ENCODE data around the gene NPTX1.

The NPTX1 gene

DNA sequence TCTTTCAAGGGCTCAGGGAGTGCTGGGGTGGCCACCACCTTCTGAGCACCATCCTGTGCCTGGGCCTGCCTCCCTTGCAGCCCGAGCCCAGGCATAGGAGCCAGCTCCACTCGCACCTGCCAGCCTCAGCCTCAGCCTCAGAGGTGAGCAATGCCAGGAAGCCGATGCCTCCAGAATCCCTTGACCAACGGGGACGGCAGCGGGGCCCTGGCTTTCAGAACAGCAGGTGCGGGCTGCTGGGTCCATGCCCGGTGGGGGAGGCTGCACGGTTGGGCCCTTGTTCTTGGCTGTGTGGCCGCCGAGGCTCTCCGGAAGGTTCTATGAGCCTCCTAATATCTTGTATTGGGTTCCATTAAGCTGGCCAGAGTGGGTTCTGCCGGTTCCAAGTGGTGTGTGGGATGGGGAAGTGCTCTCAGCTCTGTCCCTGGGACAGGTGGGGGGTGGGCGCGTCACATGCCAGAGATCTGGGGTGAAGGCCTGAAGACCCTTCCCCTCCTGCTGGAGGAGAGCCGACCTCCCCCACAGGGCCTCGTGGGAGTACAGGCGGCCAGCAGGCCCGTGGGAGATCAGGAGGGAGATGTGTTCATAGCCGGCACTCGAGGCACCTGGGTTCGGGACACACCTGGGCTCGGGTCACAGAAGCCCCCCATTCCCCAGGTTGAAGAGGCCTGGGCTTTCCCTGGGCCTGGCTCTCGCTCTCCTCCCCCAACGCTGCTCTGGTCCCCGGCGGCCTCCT is 27.0 kb downstream of the NPTX1 start:
- DNase-seq, result no peak
- Histone ChIP-seq H3K36me3 (no peaks in the 10 kb centered on the region), H3K27me3 (no peaks in the 10 kb centered on the region), H3K4me3 (no peak overlapping the region), H3K27ac (peak overlapping the region; percentile 38 to 60), H3K4me1 (peaks cover 1 to 23% (median 18%) of the 10 kb centered on the region in 4 donors), H3K9me3 (no peaks in the 10 kb centered on the region)
- TF ChIP-seq, protein P1, sequence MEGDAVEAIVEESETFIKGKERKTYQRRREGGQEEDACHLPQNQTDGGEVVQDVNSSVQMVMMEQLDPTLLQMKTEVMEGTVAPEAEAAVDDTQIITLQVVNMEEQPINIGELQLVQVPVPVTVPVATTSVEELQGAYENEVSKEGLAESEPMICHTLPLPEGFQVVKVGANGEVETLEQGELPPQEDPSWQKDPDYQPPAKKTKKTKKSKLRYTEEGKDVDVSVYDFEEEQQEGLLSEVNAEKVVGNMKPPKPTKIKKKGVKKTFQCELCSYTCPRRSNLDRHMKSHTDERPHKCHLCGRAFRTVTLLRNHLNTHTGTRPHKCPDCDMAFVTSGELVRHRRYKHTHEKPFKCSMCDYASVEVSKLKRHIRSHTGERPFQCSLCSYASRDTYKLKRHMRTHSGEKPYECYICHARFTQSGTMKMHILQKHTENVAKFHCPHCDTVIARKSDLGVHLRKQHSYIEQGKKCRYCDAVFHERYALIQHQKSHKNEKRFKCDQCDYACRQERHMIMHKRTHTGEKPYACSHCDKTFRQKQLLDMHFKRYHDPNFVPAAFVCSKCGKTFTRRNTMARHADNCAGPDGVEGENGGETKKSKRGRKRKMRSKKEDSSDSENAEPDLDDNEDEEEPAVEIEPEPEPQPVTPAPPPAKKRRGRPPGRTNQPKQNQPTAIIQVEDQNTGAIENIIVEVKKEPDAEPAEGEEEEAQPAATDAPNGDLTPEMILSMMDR (IDR thresholded peaks at IDR 0.05), result no peak
- intact Hi-C loops (cut with DNase I; ENCODE audit: low total_unique reads), result no loop called here

DNA sequence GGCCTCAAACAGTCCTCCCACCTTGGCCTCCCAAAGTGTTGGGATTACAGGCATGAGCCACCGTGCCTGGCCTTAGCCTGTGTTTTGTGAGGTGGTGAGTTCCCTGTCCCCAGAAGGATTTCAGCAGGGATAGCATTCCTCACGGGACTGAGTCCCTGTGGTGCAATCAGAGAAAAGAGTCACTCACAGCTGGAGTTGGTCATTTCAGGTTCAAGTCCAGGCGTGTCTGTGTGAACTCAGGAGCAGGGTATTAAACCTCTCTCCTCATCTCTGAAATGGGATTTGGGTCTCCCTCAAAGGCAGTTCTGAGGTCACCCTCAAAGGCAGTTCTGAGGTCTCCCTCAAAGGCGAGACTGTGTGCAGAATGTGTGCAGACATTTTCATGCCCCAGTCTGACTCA is 28.6 kb downstream of the NPTX1 start:
- Histone ChIP-seq H3K27ac (no peak overlapping the region), H3K27me3 (no peaks in the 10 kb centered on the region), H3K36me3 (no peaks in the 10 kb centered on the region), H3K9me3 (no peaks in the 10 kb centered on the region), H3K4me3 (no peak overlapping the region), H3K4me1 (peaks cover 0 to 16% (median 11%) of the 10 kb centered on the region in 4 donors)
- intact Hi-C loops (cut with DNase I; ENCODE audit: low total_unique reads), result no loop called here
- no peak for DNase-seq
- TF ChIP-seq, protein P1 (IDR thresholded peaks at IDR 0.05), result no peak

DNA sequence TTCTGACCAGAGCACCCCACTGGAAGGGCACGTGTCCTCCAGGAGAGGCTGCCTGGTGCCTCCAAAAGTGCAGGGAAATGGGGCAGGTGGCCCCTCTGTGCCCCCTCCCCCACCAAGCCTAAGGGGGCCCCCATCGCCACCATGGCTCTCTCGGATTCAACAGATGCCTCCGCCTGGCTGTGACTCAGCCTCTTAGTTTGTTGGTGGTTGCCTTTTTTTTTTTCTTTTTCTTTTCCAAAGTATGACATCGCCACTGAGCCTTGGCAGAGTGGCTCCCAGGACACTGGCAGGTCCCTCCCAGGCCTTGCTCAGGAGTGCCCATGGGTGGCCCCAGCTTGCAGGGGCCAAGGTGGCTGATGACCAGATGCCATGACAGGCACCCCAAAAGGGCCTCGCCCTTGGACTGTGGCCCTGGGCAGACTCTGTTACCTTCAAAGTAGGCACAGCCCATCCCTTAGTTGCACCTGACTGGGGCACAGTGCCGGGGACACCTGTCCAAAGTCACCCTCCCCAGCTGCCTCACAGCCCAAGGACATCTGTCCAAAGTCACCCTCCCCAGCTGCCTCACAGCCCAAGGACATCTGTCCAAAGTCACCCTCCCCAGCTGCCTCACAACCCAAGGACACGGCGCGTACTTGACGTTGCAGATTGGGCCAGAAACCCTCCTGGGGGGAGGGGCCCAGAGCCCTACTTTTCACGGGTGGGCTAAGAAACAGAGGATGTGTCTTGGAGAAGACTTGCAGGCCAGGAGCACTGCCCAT is 29.6 kb downstream of the NPTX1 start:
- Histone ChIP-seq H3K27ac (no peak overlapping the region), H3K36me3 (peaks cover 0 to 6% (median 0%) of the 10 kb centered on the region in 3 donors), H3K4me3 (no peak overlapping the region), H3K9me3 (no peaks in the 10 kb centered on the region), H3K27me3 (peaks cover 0 to under 1% of the 10 kb centered on the region in 2 donors), H3K4me1 (peaks cover 0 to 16% (median 11%) of the 10 kb centered on the region in 4 donors)
- TF ChIP-seq, protein P1 (IDR thresholded peaks at IDR 0.05), result no peak
- intact Hi-C loops (cut with DNase I; ENCODE audit: low total_unique reads), result no loop called here
- DNase-seq, result no peak

DNA sequence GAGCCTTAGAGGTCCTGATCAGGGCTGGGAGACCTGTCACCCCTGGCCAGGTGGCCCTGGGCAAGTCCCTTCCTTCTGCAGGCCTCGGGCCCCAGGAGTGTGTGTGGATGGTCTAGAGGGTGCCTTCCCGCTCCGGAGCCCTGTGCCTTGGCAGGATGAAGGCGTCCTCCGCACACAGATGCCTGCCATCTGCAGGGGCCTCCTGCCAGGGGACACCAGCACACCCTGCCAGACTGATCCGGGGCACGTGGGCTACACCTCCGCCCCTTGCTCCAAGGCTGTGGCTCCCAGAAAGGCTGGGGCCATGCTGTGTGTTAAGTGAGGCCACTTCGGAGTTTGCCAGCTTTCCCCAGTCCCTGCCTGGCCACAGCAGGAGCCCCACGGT is 30.7 kb downstream of the NPTX1 start:
- H3K36me3 ChIP-seq, result peaks cover 0 to 14% (median 0%) of the 10 kb centered on the region in 3 donors
- H3K27me3 ChIP-seq, result peaks cover 0 to 8% of the 10 kb centered on the region in 2 donors
- TF ChIP-seq, protein P1 (IDR thresholded peaks at IDR 0.05), result no peak
- H3K4me3 ChIP-seq, result no peak overlapping the region
- H3K9me3 ChIP-seq, result no peaks in the 10 kb centered on the region
- intact Hi-C loops (cut with DNase I; ENCODE audit: low total_unique reads), result no loop called here
- peaks cover 0 to 16% (median 11%) of the 10 kb centered on the region in 4 donors for H3K4me1 ChIP-seq
- H3K27ac ChIP-seq, result no peak overlapping the region
- DNase-seq, result no peak

DNA sequence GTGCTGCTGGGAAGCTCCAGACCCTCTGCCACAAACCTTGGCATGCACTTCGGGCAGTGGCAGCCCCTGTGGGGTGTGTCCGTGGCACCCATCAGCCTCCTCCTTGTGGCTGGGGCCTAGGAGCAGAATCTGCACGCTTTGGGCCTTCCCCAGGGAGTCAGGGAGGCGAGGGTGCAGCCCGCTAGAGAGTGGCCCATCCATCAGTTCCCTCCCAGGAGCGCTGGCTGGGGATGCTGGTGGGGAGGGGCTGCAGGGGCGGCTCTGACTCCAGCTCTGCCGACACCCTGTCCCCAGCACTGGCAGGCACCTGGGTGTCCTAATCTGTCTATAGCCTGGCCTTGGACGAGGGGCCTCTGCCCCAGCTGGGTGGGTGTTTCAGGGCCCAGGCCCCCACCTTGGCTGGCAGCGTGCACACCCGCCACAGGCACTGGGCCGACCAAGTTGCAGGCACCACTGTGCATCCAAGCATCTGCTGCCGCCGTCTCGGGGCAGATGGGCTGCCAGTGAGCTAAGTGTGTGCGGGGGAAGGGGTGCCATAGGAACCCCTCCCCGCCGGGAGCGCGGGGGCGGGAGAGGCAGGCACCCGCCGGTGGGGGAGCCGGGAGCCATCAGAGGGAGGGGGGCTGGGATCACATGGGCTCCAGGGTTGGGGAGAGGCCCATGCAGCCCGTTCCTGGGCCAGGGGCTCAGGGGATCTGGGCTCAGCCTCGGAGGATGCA is 31.2 kb downstream of the NPTX1 start:
- TF ChIP-seq, protein P1 (IDR thresholded peaks at IDR 0.05), result no peak
- H3K9me3 ChIP-seq, result no peaks in the 10 kb centered on the region
- no peak for DNase-seq
- no peak overlapping the region for H3K27ac ChIP-seq
- intact Hi-C loops (cut with DNase I; ENCODE audit: low total_unique reads), result no loop called here
- H3K4me1 ChIP-seq, result peaks cover 0 to 11% (median 7%) of the 10 kb centered on the region in 4 donors
- H3K4me3 ChIP-seq, result no peak overlapping the region
- peaks cover 0 to 14% (median 0%) of the 10 kb centered on the region in 3 donors for H3K36me3 ChIP-seq
- H3K27me3 ChIP-seq, result peaks cover 0 to 8% of the 10 kb centered on the region in 2 donors

Measured in tibial artery (tissue), 4 donors.